ENCODE results near the gene TCAP. TPM values are rescaled to one million over a fixed set of nuclear protein-coding genes. Genes with fewer than 3 reads are reported as not detected.

TCAP gene, protein sequence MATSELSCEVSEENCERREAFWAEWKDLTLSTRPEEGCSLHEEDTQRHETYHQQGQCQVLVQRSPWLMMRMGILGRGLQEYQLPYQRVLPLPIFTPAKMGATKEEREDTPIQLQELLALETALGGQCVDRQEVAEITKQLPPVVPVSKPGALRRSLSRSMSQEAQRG
- 5,286 TPM for total RNA-seq
- long read RNA-seq, transcript TCAP-201 (2 exons, 2,123 nt): major isoform, 1,760 of 2,498 reads
- long read RNA-seq, partial matches to known transcripts: 2 of 2,498 reads
- long read RNA-seq, other reads (novel, unspliced or antisense): 736 of 2,498 reads

DNA sequence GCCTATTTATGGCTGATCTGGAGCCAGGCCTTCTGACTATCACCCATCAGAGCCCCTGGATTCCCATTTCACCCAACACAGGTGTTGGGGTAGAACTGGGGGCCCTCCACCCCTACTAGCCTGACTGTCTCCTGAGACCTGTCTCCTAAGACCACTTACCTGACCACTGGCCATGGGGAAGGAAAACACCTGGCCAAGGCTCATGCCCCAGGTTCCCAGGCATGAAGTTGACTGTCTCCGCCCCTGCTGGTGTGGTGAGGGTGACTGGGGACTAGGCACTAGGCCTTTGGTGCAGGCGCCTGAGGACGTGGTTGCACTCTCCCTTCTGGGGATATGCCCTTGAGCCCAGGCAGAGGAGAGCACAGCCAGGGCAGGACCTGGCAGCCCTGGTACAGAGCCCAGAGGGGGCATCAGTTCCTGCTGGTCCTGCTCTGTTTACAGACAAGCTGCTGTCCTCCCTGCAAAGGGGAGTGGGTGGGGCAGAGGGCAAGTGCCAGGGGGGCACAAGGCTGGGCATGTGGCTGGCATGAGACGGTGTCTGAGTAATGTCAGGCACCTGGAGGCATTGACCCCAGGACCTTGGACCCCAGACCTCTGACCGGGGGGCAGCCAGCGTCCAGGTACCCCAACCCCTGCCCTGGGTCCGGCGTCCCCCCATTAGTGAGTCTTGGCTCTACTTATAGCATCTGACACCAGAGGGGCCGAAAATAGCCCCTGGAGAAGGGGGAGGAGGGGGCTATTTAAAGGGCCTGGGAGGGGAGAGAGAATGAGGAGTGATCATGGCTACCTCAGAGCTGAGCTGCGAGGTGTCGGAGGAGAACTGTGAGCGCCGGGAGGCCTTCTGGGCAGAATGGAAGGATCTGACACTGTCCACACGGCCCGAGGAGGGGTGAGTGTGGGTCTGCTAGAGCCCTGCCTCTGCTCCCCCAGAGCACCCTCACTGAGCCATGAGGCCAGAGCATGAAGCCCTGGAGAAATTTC lies at the start of gene TCAP:
TCAP (plus strand) TSS at position 769 of the 981 bp plus-strand sequence; CDS start at position 780, 11 bp downstream.
- intact Hi-C loops (cut with DNase I): loop anchor here (5.0 kb wide), 2 partner anchors 37 to 87 kb away; partner anchors contain the start of gene ERBB2
- ATAC-seq (peak; percentile 49), DNase-seq (ENCODE audit: missing footprints) (peak; percentile 78)

DNA sequence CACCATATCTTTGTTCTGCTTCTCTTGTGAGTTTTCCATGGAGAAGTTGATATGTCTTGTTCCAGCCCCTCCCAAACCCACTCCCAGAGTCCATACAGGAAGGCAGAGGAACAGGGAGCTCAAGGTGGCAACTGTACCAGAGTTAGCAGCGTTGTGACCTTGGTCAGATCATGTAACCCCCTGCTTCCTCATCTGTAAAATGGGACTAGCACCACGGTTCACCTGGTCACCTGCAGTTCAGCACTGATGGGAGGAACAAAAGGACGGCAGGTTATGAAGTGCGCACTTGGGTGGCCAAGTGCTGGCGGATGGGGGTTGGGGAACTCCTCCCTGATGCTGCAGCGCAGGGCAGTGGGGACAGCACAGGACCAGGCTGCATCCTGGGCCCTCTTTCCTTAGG lies 49.7 kb upstream of the TCAP start:
- ATAC-seq (no peak), DNase-seq (ENCODE audit: missing footprints) (no peak)
- intact Hi-C loops (cut with DNase I): loop anchor here (5.0 kb wide), 1 partner anchor 43 kb away; no protein-coding TSS in a partner anchor

DNA sequence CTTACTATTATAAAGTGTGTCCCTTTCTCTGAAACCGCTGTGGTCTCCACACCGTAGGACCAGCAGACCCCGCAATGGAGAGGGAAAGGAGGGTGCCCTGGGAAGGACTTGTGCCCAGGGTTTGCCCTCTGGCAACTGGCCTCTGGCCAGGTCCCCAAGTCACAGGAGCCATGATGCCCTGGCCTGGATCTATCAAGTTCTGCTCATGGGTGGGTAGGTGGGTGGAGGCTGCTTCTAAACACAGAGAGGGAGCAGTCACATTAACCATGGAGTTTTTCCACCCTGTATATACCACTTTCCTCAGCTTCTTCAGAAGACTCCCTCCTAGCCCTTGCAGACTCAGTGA lies 48.1 kb upstream of the TCAP start:
- intact Hi-C loops (cut with DNase I): loop anchor here (5.0 kb wide), 1 partner anchor 45 kb away; no protein-coding TSS in a partner anchor
- no peak for ATAC-seq
- DNase-seq (ENCODE audit: missing footprints): peak; percentile 34

DNA sequence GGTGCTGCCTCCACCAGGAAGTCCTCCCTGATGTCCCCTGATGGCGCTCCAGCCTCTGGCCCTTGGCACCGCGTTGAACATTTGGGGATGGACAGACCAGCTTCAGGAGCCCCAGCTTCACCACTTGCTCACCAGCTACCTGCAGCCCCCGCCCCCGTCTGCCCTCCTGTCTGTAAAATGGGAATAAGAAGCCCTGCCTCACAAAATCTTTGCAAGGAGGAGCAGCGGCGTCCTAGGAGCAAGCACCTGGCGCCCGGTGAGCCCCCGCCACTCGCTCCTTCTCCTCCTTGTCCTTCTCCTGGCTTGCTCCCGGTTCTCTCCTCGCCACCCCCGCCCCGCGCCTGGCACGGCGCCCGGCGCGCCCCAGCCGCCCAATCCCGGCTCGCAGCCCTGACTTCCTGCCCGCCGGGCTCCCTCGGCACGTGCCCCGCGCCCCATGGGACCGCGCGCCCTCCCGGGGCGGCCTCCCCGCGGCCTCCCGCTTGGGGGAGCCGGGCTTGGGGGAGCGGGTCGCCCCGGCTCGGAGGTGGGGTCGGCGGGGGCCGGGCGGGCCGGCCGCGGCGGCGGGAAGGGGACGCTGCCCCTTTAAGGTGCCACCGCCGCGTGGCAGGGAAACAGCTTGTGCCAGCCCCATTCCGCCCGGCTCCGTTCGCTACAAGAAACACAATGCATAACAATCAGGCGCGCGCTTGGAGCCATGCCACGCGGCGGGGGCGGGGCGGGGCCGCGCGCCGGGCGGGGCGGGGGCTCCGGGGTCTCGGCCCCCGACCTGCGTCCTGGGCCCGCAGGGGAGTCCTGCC lies 47.5 kb upstream of the TCAP start:
- intact Hi-C loops (cut with DNase I): loop anchor here (5.0 kb wide), 1 partner anchor 45 kb away; no protein-coding TSS in a partner anchor
- ATAC-seq (peak; percentile 33), DNase-seq (ENCODE audit: missing footprints) (peak; percentile 82)

DNA sequence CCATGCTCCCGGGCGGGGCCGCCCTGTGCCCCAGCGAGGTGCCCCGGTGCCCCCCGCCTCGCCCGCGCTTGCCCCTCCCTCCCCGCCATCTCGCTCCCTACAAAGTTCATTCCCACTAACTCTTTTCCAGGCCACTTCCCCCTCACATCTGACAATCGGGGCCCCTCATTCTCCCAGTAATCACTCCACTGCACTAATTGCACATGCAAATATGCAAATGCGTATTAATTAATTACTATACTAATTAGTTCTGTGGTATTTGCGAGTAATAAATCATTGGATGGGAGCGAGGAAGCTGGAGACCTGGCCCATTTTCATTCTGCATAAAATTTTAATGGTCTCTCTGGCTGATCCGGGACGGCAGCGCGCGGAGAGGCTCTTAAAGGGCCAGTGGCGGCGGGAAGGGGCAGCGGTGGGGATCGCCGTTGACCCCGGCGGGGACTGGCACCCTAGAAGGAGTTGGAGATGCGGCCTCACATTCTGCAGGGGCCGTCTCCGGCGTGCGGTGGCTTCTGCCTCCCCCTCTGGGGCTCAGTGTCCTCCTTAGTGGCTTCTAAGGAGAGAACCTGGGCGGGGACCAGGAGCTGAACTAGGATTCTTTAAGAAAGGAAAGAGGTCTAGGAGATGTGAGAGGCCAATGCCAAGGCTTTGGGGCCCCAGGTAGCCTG lies 46.8 kb upstream of the TCAP start:
- no peak for ATAC-seq
- intact Hi-C loops (cut with DNase I): loop anchor here (5.0 kb wide), 1 partner anchor 46 kb away; no protein-coding TSS in a partner anchor
- DNase-seq (ENCODE audit: missing footprints): peak; percentile 56

DNA sequence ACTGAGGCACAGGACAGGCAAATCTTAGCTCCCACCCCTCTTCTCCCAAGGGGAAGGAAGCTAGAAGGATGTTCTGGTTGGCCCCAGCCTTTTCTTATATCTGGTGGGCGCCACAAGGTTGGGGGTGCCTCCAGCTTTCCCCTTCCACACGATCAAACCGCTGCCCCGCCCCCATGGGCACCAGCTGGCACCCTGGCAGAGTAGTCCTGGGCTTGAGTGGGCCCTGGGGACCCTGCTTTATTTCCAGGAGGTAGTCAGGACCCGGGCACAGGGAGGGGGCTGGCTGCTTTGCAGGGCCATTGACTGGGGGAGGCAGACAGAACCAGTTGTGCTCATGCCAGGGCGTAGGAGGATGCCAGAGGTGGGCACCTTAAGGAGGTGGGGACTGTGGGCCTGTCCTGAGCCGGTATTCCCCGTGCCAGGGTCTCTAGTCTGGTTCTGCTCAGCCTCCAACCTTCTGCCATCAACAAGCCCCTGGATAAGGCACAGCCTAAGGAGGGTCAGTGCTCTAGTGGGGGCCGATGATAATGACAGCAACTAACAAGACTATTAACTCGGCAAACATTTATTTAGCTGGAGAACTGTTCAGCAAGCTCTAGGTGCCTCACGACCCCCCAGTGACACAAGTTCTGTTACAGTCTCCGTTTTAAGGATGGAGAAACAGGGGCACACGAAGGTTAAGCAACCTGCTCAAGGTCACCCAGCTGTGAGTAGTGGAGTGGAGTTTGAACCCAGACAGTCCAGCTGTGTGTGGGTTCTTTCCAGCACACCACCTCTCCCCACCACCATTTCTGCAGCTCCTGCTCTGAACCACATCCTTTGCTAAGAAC lies 46.0 kb upstream of the TCAP start:
- intact Hi-C loops (cut with DNase I): loop anchor here (5.0 kb wide), 1 partner anchor 47 kb away; no protein-coding TSS in a partner anchor
- peak; percentile 58 for DNase-seq (ENCODE audit: missing footprints)
- no peak for ATAC-seq

DNA sequence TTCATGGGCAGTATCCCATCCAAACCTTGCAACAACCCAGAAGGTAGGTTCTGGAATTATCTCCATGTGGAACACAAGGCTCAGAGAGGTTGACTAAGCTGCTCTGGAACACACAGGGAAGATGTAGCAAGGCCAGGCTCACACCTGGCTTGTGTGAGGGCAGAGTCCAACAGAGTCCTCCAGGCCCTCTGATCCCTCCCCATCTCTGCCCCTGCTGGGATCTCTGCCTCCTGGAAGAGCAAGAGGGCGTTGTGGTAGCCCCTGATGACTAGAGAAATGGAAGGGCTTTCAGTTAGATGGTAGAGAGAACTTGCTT lies 45.4 kb upstream of the TCAP start:
- intact Hi-C loops (cut with DNase I): loop anchor here (5.0 kb wide), 2 partner anchors 47 to 113 kb away; partner anchors contain the start of gene MIEN1
- ATAC-seq: no peak
- peak; percentile 16 for DNase-seq (ENCODE audit: missing footprints)

DNA sequence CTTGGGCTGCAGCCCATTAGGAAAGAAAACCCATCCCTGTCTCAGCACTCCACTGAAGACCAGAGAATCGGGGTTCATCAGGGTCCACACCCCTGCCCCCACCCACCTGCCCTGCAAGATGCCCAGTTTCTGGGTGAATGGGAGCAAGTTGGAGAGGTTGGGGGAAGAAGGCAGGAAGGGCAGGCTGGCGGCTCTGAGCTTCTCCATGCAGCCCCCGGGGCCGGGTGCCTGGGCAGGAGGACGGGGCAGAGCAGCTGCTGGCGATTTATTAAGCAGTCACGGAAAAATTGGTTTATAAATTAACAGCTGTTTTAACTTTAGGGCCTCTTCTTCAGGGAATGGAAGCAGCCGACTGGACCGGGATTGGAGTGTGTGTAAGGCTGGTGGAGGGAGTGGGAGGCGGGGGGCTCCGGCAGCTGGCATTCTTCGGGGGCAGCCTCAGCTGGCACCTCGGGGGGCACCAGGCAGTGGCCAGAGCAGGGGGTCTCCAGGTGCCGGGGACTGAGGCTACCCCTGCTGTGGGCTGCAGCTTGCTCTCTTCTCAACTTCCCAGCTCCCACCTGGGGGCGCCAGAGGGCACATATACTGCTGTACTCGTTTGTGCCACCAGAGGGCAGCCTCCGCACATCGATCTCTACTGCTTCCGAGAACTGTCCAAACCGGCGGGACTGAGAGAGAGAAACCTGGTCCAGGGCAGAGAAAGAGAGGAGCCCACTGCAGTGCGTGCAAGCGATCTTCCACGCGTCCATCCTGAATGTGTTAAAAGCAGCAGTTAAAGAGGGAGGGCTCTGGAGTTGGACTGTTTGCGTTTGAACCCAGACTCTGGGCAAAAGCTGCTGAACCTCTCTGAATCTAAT lies 43.4 kb upstream of the TCAP start:
- intact Hi-C loops (cut with DNase I): loop anchor here (1.0 to 5.0 kb wide), 3 partner anchors 111 to 359 kb away; partner anchors contain the start of genes MIEN1 and PSMD3
- DNase-seq (ENCODE audit: missing footprints) (peak; percentile 96), ATAC-seq (peak; percentile 79)

DNA sequence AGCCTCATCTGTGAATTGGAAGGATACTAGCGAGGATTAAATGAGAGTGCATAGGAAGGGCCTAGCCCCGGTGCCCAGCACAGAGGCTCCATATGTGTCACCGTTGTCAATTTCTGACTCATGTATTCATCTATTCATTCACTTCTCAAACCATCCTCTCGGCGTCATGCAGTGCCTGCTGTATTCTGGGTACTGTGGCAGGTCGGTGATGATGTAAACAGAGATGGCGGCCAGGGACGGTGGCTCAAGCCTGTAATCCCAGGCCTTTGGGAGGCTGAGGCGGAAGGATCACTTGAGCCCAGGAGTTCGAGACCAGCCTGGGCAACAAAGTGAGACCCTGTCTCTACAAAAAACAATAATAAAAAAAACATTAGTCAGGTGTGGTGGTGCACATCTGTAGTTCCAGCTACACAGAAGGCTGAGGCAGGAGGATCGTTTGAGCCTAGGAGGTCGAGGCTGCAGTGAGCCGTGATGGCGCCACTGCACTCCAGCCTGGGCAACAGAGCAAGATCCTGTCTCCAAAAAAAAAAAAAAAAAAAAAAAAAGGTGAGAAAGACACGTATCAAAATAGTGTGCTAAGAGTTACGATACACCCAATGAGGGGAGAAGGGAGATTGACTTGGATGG lies 42.7 kb upstream of the TCAP start:
- no peak for ATAC-seq
- intact Hi-C loops (cut with DNase I): loop anchor here (1.0 to 5.0 kb wide), 4 partner anchors 74 to 358 kb away; partner anchors contain the start of genes MIEN1 and PSMD3
- peak; percentile 22 for DNase-seq (ENCODE audit: missing footprints)

DNA sequence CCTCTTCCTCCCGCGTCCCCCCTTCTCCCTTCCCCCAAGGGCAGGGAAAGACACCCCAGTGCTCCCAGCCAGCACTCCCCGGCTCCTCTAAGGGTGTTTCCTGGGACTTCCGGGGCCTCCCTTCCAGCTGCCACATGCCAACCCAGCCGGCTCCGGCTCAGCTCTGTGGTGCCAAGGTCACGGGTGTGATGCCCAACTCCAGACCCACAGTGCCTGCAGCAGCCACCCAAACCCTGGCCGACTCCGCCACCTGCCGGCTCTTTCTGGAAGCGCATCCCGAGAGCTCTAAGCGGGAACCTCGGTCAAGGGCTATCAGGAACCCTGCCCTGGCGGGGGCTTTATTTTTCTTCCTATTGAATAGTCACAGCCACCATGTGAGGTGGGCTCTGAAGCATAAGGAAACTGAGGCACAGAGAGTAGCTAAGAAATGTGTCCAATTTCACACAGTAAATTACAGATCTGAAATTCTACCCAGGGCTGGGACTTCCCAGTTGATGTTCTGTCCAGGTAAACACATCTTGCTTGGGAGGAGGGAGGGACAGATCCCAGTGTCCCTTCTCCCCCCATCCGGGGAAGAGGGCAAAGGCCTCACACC lies 41.7 kb upstream of the TCAP start:
- DNase-seq (ENCODE audit: missing footprints): peak; percentile 94

DNA sequence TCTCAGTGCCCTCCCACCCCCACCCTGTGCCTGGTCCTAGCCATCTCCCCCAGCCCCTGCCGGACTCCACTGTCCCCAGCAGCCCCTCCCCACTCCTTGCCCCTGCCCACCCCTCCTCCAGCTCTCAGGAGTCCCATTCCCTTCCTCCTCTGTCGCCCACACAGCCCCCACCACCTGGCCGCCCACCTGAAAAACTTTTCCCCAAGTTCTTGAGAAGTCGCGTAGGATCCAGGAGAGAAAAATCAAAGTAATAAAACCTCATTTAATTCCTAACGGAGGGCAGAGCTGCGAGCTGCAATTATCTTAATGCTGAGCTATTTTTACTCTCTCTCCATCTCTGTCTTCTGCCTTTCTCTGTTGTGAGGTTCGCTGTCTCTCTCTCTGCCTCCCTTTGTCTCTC lies 40.8 kb upstream of the TCAP start:
- DNase-seq (ENCODE audit: missing footprints) (no peak), ATAC-seq (no peak)
- intact Hi-C loops (cut with DNase I): loop anchor here (5.0 kb wide), 1 partner anchor 108 kb away; the partner anchor contains the start of gene MIEN1

More for the DNA sequence above, 41.7 kb upstream of the TCAP start:
- ATAC-seq: peak; percentile 73
- intact Hi-C loops (cut with DNase I): loop anchor here (1.0 to 5.0 kb wide), 3 partner anchors 75 to 357 kb away; partner anchors contain the start of genes MIEN1 and PSMD3

DNA sequence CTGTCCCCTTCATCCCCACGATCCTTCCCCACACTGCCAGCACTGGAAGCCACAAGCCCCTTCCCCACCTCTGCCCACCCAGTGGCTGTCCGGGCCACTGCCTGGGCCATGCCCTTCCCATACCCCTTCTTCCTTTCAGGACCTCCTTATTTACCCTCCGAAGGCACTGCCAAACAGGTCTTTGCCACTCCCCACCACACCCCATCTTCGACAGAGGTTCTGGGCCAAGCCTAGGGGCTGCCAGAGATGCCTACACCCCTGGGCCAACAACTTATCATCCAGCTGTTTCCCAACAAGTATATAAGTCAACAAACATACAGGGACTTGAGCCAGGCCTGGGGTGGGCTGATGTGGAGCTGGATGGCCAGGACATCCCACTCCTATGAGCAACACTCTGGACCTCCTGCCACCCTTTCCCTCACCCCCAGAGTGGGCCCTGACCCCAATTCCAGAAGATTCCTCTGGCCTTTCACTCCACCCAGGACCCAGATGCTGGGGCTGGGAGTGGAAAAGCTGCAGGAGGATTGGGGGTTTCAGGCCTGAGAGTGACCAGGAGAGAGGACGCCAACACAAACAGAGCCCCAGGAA lies 39.9 kb upstream of the TCAP start:
- ATAC-seq (no peak), DNase-seq (ENCODE audit: missing footprints) (no peak)
- intact Hi-C loops (cut with DNase I): no loop called here

DNA sequence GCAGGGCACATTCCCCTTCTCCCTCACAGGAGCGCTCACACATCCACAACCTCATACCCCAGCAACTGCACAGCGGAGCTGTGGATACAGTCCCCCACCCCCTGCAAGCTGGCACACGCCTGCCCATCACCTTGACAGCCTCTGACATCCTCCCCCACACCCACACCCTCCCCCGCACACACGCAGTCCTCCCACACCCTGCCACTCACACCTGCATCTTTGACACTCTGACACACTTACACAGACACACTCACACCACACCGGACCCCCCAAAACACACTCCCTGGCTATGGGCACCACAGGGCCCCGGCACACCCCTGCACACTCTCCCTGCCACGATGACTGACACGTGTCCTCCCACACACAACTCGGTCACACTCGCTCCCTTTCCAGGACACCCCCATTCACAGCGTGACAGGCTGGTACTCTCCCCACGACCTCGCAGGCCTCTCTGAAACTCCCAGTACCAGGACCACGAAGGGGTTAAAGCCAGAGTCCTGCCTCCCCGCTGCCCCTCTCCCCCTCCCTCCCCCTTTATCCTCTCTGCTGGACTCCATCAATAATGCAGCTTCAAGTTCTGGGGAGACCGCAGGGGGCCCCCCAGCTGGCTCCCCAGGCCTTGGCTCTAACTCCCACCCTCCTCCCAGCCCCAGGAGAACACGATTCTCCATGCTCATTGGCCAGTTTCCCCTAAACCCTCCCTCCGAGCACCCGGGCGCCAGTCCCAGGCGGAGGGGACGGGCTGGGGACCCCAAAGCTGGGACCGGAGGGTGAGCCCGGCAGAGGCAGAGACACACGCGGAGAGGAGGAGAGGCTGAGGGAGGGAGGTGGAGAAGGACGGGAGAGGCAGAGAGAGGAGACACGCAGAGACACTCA lies 38.7 kb upstream of the TCAP start, which contains the start of gene PPP1R1B:
PPP1R1B (plus strand) TSS at position 782 of the 876 bp plus-strand sequence. CDS start 441 bp downstream, outside the sequence.
- DNase-seq (ENCODE audit: missing footprints): peak; percentile 58
- intact Hi-C loops (cut with DNase I): no loop called here
- no peak for ATAC-seq
